ENCODE results near the gene DUOXA1.

The DUOXA1 gene

GRCh38 chr15:45116006-45116481, 13.6 kb downstream of the DUOXA1 start:
- no peak for TF ChIP-seq CTCF (IDR thresholded peaks at IDR 0.05; ENCODE audit: extremely low read depth, missing control alignments)
- DNase-seq (ENCODE audit: low spot score) = no peak

GRCh38 chr15:45115312-45115820, 14.3 kb downstream of the DUOXA1 start:
- TF ChIP-seq CTCF (IDR thresholded peaks at IDR 0.05; ENCODE audit: extremely low read depth, missing control alignments) = no peak
- DNase-seq (ENCODE audit: low spot score) = no peak

GRCh38 chr15:45114751-45115085, 15.0 kb downstream of the DUOXA1 start:
- no peak for TF ChIP-seq CTCF (IDR thresholded peaks at IDR 0.05; ENCODE audit: extremely low read depth, missing control alignments)
- no peak for DNase-seq (ENCODE audit: low spot score)

GRCh38 chr15:45114076-45114750, 15.5 kb downstream of the DUOXA1 start, which contains the start of the genes DUOX2 and DUOXA2:
Gene DUOX2, minus strand, starts transcription at chr15:45114172. Its CDS starts 761 bp downstream, at chr15:45113411.
Gene DUOXA2, plus strand, starts transcription at chr15:45114326. Its CDS starts 280 bp downstream, at chr15:45114606.
- TF ChIP-seq CTCF (IDR thresholded peaks at IDR 0.05; ENCODE audit: extremely low read depth, missing control alignments) = no peak
- DNase-seq (ENCODE audit: low spot score) = no peak

GRCh38 chr15:45113380-45113990, 16.2 kb downstream of the DUOXA1 start:
- TF ChIP-seq CTCF (IDR thresholded peaks at IDR 0.05; ENCODE audit: extremely low read depth, missing control alignments) = no peak
- DNase-seq (ENCODE audit: low spot score) = no peak

- TF ChIP-seq CTCF (IDR thresholded peaks at IDR 0.05; ENCODE audit: extremely low read depth, missing control alignments) = no peak
- DNase-seq (ENCODE audit: low spot score) = no peak
Observed at GRCh38 chr15:45112591-45113379, 16.9 kb downstream of the DUOXA1 start.
